ENCODE results near the gene MST1.
A peak's percentile ranks its signal among the peaks of the same experiment; 100 is the strongest.

Gene MST1

DNA sequence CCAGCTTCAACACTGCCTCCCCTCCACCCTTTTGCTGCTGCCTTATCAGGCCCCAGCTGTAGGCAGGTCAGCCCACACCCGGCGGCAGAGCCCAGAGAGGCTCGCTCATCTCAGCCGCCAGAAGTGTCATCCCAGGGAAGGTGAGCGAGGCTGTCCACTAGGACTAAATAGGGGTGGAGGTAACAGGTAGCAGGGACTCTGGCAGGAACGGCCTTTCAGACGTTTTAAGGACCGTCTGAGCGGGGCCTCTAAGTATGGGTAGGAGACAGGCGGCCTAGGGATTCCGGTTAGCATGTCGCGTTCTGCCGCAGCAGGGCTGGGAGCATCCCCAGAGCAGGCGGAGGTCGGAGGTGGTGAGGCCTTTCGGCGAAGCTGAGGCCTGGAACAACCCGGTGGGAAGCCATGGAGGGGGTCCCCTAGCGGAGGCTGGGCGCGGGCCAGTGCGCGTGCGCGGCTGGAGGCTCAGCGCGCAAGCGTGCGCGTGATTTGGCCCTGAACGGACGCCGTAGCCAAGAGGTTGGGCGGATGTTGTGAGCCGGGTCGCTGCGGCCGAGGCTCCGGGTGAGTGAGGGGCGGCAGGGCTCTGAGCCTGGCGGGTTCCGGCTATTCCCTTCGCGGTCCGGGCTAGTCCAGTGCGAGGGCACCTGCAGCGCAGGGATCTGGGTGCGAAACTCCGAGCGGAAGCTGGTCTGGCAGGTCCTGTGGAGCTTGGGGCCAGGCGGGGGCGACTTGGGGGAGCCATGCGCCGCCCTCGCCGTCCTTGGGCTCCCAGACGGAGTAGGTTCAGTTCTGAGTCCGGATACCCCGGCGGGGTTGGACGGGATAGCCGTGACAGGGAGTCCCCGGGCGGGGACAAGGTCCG lies at the start of gene MST1, which contains the start of gene RNF123:
MST1 (minus strand) TSS at position 429 of the 862 bp plus-strand sequence. CDS start 783 bp downstream, outside the sequence.
RNF123 (plus strand) TSS at position 512 of the 862 bp plus-strand sequence. CDS start 1,609 bp downstream, outside the sequence.
- no peak for DNase-seq

DNA sequence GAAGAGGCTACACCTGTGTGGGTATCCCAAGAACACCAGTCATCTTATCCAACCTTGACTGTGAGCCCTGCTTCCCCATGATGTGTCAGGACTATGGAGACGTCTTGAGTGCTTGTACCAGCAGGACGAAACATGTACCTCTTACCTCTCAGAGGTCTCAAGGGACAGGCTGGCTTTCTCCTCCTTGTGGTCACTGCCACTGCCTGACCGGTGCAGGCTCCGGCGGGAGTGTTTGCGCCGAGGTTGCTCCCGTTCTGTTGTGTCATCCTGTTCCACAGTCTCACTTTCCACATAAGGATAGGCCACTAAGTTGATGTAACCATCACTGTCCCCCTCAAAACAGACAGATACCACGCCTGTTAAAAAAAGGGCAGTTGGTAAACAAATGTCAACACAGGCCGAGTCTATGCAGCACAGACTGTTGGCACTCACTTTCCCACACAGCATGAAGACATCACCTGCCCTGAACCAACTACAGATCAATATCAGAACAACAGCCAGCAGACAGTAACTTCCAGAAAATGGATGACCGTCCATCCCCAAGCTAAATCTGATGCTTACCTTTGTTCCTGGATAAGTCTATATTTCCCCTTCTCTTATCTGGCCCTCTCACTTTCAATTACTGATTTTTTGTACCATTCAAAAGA lies 48.9 kb upstream of the MST1 start:
- no peak for DNase-seq

DNA sequence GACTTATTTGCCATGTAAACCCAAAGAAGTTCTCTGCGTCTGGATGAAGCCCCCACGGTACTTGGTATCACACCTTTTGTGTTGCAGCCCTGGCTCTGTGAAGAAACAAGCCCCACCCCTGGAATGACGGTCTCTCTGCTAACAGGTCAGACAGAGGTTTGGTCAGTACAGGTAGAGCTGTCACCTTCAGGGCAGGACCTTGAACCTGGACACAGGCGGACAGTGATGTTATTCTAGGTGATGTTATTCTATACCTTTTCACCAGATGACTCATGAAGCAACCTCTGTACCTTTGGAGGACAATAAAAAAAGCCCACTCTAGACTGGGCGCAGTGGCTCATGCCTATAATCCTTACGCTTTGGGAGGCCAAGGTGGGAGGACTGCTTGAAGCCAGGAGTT lies 45.5 kb upstream of the MST1 start:
- no peak for DNase-seq

DNA sequence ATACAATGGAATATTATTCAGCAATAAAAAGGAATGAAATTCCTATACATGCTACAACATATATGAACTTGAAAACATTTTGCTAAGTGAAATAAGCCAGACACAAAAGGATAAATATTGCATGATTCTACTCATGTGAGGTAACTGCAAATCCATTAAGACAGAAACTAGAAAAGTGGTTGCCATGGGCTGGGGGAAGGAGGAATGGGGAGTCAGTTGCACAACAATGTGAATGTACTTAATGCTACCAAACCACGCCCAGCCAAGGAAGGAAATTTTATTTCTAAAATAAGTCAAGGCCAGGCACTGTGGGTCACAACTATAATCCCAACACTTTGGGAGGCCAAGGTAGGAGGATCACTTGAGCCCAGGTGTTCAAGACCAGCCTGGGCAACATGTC lies 44.3 kb upstream of the MST1 start:
- DNase-seq = no peak

DNA sequence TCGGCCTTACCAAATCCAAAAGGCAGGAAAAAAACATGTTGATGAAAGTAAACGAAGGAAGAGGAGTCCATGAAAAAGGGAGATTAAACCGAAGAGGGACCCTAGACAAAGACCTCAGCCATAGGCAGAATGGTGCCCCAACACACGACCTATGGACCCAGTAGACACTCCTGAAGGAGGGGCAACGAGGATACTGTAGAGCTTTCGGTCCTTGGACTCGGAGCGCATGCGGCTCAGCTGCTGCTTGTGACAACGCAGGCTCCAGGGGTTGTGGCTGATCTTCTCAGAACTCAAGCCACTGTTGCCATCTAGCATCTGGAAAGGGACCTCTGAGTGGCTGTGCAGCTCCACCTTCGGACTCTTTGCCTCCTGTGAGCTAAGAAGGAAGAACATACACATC lies 43.3 kb upstream of the MST1 start:
- no peak for DNase-seq

DNA sequence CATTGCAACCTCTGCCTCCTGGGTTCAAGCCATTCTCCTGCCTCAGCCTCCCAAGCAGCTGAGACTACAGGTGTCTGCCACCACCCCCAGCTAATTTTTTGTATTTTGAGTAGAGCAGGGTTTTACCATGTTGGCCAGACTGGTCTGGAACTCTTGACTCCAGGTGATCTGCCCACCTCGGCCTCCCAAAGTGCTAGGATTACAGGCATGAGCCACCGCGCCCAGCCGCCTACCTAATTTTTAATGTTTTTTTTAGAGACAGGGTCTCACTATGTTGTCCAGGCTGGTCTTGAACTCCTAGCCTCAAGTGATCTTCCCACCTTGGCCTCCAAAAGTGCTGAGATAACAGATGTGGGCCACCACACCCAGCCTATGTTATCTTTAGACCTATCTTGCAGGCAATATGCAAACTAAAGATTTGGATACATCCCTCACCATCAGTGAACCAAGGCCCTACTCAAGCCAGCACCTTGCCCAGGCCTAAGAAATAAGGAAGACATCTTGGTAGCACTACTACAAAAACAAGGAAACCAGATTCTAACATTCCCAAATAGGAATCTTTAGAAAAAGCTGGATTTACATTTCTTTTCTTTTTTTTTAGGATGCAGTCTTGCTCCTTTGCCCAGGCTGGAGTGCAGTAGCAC lies 40.8 kb upstream of the MST1 start:
- DNase-seq = no peak

DNA sequence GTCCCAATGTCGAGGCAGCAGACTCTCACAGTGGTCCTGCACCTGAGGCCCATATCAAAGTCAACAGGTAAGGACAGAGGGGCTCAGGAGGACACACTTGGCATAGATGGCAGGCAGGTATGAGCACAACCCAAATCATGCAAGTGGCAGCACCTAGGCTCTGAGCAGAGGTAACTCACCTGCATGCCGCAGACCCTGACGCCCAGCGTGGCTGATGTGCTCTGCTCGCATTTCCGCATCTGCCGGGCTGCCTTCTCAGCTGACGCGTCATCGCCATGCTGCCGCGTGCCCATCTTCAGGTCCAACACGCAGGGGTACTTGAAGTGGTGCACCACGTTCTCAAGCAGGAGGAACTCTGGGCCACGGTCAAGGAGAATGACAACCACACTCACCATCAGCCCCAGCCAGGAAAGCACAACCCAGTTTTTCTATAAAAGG lies 38.7 kb upstream of the MST1 start:
- DNase-seq = no peak

DNA sequence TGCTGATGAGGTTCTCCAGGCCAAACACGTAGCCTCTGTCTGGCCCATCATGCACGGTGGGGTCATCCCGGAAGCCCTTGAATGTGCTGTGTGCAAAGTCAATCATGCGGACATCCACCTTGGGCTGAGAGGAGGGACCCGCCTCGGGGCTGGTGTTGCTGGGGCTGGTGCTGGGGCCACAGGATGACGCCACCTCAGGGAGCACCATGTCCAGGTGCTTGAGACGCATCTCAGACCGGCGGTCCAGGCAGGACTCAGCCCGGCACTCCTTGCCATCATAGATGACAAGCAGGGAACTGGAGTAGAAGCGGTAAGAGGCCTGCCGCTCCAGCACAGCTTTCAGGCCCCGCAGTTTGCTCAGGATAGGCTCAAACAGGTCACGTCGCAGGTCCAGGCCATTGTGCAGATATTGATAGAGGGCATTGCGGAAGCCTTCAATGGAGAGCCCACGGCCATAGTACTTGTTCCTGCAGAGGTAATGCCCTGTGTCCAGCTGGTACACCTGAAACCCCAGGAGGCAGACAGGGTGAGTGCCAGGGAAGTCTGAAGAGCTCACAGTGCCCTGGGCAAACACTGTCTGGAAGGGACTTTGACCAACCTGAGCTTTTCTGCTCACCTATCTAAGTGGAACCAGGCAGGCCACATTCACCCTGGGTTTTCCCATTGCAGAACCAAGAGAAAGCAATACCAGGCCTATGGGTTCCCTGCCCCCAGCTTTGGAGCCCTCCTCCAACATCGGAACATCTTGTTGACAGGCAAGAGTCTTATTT lies 38.1 kb upstream of the MST1 start:
- DNase-seq = no peak

DNA sequence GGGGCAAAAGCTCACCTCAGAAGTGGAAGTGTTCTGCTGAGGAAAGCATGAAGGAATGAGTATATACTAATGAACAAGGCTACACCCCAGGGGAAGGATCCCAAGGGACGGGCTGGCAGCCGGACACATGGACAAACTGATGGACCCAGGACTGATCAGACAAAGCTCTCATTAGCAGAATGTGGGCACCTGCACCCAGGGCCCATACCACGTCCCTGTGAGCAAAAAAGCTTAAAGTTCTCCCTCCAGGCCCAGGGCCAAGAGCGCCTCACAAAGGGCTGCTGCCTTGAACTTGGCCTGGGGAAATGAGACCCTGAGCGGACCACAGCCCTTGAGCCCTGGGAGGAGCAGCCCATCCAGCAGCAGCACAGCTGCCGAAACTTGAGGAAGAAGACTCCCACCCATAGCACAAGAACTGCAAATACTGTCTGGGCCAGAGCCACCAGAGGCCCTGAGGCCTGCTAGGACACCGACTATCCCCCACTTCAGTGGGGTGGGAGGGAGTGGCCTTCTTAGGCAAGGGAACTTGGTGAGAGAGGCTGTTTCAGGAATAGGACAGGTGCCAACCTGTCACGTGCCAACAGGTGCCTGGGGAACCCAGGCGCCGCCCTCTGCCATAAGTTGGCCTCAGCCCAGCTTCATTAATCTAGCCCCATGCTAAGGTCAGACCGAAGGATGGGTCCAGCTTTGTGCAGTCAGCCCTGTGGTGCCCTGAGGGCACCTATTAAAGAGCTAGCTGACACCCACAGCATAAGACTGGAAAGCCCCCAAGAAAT lies 36.8 kb upstream of the MST1 start:
- no peak for DNase-seq

DNA sequence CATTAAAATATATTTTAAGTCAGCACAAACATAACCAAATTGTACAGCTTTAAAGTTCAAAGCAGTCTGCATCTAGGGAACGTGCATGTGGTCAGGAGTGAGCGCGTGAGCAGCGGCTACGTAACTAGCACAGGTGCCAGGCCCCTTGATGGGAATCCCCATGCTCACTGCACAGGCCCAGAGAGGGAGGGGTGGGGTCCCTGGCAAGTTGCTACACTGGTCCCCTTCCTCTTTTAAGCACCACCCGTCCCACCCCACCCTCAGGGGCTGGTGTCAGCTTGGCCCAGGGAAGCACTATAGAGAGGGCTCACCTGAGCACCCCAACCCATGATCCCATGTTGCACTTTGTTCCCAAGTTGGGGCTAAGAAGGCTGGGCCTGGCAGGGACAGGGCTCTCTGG lies 35.3 kb upstream of the MST1 start:
- no peak for DNase-seq

DNA sequence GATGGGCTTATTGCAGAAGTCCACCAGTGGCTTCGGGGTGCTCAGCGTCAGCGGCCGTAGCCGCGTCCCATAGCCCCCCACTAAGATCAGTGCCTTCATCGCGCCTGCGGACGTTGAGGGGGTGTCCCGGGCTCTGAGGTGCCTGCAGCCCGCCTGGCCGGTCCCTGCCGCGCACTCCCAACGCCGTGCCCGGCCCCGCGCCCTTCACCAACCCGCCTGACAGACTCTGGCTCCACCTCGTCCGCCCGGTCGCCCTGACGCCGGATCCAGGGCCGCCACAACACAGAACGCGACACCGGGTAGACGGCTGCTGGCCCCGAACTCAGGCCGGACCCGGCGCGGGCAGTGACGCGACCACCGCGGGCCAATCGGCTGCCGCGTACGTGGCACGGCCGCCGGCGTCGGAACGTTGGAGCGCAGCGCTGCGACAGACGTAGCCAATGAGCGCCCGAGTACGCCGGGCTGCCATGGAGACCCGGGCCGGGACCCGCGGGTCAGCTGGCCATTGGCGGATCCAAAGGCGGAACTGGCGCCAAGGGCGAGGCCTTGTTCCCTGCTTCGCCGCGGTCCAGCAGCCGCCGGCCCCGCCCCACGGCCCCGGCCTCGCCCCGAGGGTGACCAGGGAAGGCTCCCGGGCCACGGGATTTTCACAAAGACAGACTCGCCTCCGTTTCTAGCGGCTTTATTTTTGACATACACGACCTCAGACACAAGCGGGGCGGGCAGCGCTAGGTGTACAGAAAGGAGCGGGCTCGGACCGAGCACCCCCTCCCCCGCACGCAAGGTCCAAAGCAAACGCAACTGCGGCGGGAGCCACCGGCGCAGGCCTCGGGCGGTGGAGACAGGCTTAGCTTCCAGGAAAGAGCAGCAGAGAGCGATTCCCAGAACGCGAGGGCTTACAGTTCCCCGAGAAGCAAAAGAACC lies 34.6 kb upstream of the MST1 start, which contains the start of gene GMPPB:
GMPPB (minus strand) TSS at position 324 of the 924 bp plus-strand sequence; CDS start at position 99, 225 bp downstream.
- peak; percentile 40 for DNase-seq

DNA sequence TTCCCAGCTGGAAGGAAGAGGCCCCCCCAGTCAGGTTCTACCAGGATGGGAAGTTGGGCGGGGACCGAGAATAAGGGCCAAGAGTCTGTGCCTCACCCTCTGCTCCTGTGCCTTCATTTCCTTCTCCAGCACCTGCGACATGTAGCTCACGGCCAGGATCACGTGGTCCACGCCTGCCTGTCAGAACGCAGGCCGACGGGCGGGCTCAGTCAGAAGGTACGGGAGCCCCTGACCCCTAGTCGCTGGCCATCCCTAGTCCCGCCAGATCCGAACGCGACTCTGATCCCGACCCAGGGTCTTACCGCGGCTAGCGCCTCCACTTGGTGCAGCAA lies 34.0 kb upstream of the MST1 start:
- DNase-seq = no peak

DNA sequence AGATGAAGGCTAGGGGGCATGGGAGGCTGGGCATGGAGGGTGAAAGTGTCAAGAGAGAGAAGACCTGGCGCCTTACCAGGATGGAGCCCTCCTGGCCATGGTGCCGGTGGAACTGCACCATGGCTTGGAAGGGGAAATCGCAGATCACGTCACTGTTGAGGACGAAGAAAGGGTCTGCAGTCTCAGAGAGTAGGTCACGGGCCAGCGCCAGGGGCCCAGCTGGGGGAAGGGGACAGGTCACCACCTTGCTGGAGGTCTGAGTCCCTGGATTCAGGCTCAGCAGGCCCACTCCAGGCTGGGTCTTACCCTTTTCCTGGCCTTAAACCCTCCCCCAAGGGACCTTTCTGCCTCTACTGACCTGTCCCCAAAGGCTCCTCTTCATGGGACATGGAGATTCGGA lies 33.6 kb upstream of the MST1 start:
- DNase-seq = no peak

DNA sequence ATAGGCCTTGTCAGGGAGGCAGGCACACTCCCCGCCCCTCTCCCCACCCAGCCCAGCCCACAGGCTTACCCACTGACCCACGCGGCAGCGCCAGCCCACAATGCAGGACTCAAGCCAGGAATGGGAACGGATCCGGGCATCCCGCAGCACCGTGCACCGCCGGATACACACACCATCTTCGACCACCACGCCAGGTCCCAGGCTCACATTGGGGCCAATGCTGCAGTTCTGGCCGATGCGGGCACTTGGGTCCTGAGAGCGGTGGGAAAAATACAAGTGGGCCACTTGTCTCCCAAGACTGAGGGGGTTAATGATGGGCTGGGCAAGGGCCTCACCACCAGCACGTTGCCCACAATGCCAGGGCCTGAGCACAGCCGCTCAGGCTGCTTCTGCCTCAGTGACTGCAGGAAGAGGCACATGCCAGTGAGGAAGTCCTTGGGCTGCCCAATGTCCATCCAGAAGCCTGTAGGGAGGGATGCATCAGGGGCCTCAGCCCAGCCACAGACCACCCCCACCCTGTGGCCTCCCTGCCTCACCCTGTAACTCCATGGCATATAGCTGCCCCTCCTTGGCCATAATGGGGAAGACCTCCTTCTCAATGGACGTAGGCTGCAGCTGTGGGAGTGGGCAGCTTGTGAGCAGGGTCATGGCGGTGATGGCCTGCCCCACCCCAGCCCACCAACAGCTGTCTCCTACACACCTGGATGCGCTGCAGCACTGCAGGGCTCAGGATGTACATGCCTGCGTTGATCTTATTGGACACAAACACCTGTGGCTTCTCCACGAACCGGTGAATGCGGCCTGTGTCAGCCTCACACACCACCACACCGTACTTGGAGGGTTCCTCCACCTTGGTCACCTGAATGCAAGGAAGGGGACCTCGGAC lies 32.9 kb upstream of the MST1 start:
- no peak for DNase-seq

DNA sequence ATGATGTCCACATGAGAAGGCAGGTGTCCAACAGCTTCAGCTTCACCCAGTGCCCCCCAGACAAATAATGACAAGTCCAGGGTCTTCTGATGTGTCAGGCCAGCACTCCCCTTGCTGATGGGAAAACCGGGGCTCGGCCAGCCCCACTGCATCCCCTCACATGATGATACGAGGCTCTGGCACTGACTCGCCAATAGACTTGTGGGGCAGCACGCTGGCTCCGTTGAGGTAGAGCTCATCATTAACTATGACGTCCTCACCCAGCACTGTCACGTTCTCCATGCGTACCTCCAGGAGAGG lies 32.3 kb upstream of the MST1 start:
- no peak for DNase-seq

DNA sequence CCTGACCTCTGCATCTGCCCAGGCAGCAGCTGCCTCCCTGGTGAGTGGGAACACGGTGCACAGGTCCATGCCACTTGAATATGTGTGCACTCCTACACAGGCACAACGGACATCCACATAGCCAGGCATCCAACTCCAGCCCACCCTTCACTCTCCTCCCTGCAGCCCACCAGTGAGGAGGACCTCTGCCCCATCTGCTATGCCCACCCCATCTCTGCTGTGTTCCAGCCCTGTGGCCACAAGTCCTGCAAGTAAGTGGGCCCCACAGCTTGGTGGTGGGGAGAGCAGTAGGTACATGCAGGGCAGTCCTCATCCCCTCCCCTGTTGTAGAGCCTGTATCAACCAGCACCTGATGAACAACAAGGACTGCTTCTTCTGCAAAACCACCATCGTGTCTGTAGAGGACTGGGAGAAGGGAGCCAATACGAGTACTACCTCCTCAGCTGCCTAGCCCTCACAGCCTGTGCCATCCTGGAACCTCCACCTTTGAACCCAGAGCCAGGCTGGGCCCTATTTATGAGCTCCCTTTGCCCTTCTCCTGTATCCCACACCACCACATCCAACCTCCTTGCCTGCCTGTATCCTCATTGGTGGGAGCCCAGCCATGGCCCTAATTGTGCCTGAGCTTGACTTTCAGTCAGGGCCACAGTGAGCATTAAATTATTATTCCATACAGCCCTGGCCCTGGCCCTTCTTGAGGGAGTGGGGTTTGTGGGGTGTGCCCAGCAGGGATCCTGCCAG lies 31.8 kb upstream of the MST1 start:
- DNase-seq = no peak

DNA sequence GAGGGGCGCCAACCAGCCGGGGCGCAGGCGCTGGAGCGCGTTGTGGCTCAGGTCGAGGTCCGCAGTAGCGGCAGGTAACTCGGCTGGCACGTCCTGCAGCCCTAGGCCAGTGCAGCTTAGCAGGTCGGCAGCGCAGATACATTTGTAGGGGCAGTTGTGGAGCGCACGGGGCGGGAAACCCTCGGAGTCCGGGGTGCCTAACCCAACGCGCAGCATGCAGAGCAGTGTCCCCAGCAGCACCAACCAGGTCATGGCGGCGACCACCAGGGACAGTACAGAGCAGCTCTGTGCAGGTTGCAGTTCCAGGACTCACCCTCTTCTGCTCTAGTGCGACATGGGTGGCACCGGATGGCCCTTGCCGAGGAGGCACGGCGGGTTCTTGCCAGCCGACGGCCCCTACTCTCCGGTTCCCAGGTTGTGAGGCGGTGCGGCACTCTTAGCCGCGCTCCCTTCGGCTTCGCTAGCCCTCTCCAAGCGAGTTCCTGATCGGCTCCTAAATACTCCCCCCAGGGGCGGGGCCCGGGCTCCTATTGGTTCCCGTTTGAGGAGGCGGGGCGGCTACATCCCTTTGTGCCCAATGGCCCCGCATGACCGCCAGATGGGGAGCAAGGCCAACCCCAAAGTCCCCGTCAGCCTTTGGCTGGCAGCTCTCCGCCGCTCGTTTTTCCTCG lies 30.1 kb upstream of the MST1 start, which contains the start of gene AMIGO3:
AMIGO3 (minus strand) TSS at position 471 of the 671 bp plus-strand sequence; CDS start at position 252, 219 bp downstream.
- DNase-seq = peak; percentile 48

DNA sequence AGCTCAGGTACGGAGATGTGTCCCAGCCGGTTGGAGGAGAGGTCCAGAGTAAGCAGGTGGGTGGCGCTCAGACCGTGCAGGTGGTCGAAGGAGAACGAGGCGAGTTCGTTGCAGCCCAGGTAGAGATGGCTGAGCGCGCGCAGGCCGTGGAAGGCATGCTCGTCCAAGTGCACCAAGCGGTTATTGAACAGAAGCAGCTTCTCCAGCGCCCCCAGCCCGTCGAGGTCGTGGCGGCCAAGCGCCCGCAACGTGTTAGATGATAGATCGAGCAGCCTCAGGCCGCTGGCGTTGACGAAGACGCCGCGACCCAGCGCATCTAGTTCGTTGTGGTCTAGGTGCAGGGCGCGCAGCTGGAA lies 29.6 kb upstream of the MST1 start:
- DNase-seq = no peak

Measured in NCI-H1694 treated with DMSO at 0.1 percent for 48 hours (cell line).